ENCODE data around the gene PAOX. TPM values are rescaled to one million over a fixed set of nuclear protein-coding genes. Genes with fewer than 3 reads are reported as not detected.
"Not testable (repeated sequence)": the region's sequence is repeated elsewhere in the genome, so short reads cannot be mapped to it uniquely, and the experiment has no call there.

The PAOX gene
- total and polyA plus RNA-seq, 2 donors (not counting 1 experiment from before 2014, with no cell fraction given), result 21.1 to 24.9 TPM

DNA sequence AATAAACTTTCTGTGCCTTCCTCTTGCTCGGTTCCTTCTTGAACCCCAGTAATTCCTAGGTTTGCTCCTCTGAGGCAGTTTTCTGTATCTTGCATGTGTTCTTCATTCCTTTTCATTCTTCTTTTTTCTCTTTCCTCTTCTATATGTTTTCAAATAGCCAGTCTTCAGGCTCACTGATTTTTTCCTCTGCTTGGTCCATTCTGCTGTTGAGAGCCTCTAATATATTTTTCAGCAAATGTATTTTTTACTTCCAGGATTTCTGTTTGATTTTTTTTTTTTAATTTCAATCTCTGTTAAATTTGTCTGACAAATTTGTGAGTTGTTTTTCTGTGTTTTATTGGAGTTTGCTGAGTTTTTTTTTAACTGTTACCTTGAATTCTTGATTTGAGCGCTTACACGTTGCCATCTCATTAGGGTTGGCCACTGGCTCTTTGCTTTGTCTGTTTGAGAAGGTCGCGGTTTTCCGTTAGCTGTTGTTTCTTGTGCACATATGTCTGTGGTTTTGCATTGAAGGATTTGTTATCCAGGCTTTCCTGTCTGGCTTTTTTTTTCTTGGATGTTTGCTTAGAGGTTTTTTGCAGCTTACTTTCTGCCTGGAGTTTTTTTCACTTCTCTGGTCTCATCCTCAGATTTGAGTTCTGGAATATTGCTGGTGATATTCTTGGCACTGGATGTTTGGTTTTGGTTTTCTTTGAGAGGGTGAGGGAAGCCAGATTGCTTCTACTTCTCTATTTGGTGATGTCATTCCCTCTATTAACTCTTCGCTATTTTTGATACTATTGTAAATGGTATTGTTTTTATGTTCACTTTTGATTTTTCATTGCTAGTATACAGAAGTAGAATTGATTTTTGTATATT lies 32.7 kb downstream of the PAOX start:
- POLR2A ChIA-PET, result no interaction called here
- peaks cover 12 to 23% (median 21%) of the 10 kb centered on the region in 3 donors for H3K9me3 ChIP-seq (ENCODE audit: control extremely low read depth in 1 of 3, control insufficient read depth in 2 of 3, insufficient read depth in 1 of 3, low read length in 2 of 3)
- Mint-ChIP-seq H3K4me3 (no peak overlapping the region), H3K9me3 (ENCODE audit: insufficient read depth) (peaks cover 6% of the 10 kb centered on the region), H3K27me3 (no peaks in the 10 kb centered on the region), H3K27ac (no peak overlapping the region), H3K4me1 (peaks cover 20% of the 10 kb centered on the region)
- CTCF ChIA-PET, result no interaction called here
- peaks cover 74% of the 10 kb centered on the region for H3K79me2 ChIP-seq (ENCODE audit: control insufficient read depth, insufficient read depth, low read length)
- no peak overlapping the region for H3K4me3 ChIP-seq (ENCODE audit: control extremely low read depth in 1 of 5, extremely low read depth in 1 of 5, insufficient read depth in 1 of 5, low read depth in 2 of 5, low read length in 4 of 5)
- 98% methylated on average over 5 of the region's 7 CpGs for WGBS (ENCODE audit: insufficient coverage)
- no peak overlapping the region for H2AFZ ChIP-seq (ENCODE audit: insufficient read depth, low read depth, low read length, poor library complexity, severe bottlenecking)
- no peaks in the 10 kb centered on the region for H3K27me3 ChIP-seq (replicated peaks in 1 of 4; ENCODE audit: control extremely low read depth in 1 of 4, control insufficient read depth in 3 of 4, insufficient read depth in 4 of 4, low read length in 3 of 4)
- ATAC-seq (ENCODE audit: low read depth) (no peak), DNase-seq (no peak)
- H4K20me1 ChIP-seq (ENCODE audit: control insufficient read depth, insufficient read depth, low read length, poor library complexity, severe bottlenecking), result peaks cover 41% of the 10 kb centered on the region
- no peak for TF ChIP-seq EZH2 (IDR thresholded peaks at IDR 0.05; ENCODE audit: borderline replicate concordance, insufficient read depth, low read depth, low read length, poor library complexity, severe bottlenecking)
- TF ChIP-seq, protein P1, sequence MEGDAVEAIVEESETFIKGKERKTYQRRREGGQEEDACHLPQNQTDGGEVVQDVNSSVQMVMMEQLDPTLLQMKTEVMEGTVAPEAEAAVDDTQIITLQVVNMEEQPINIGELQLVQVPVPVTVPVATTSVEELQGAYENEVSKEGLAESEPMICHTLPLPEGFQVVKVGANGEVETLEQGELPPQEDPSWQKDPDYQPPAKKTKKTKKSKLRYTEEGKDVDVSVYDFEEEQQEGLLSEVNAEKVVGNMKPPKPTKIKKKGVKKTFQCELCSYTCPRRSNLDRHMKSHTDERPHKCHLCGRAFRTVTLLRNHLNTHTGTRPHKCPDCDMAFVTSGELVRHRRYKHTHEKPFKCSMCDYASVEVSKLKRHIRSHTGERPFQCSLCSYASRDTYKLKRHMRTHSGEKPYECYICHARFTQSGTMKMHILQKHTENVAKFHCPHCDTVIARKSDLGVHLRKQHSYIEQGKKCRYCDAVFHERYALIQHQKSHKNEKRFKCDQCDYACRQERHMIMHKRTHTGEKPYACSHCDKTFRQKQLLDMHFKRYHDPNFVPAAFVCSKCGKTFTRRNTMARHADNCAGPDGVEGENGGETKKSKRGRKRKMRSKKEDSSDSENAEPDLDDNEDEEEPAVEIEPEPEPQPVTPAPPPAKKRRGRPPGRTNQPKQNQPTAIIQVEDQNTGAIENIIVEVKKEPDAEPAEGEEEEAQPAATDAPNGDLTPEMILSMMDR (IDR thresholded peaks at IDR 0.05), result no peak
- H3K4me2 ChIP-seq (replicated peaks; ENCODE audit: low read depth, low read length, poor library complexity, severe bottlenecking), result no peak overlapping the region
- H3K4me1 ChIP-seq (ENCODE audit: control insufficient read depth in 2 of 2, insufficient read depth in 2 of 2, low read length in 2 of 2), result no peaks in the 10 kb centered on the region
- H3K9ac ChIP-seq (ENCODE audit: low read length), result no peak overlapping the region
- H3K36me3 ChIP-seq (replicated peaks in 1 of 2; ENCODE audit: control extremely low read depth in 1 of 2, control insufficient read depth in 1 of 2, extremely low read depth in 1 of 2, insufficient read depth in 2 of 2, low read length in 1 of 2), result peaks cover 23 to 60% of the 10 kb centered on the region in 2 experiments
- H3K27ac ChIP-seq (ENCODE audit: low read length in 2 of 2), result no peak overlapping the region
- intact Hi-C loops (cut with micrococcal nuclease), result no loop called here

DNA sequence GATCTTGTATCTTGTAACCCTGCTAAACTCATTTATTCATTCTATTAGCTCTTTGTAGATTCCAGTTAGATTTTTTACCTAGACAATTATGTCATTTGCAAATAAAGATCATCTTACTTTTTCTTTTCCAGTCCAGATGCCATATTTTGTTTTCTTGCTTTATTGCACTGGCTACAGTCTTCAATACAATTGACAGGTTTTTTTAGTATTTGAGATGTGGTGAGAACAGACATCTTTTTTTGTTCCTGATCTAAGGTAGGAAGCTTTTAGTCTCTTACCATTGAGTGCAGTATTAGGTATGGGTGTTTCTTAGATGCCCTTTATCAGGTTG lies 33.3 kb downstream of the PAOX start:
- Histone ChIP-seq H3K4me3 (ENCODE audit: control extremely low read depth in 1 of 5, extremely low read depth in 1 of 5, insufficient read depth in 1 of 5, low read depth in 2 of 5, low read length in 4 of 5) (no peak overlapping the region), H3K4me1 (ENCODE audit: control insufficient read depth in 2 of 2, insufficient read depth in 2 of 2, low read length in 2 of 2) (no peaks in the 10 kb centered on the region), H3K36me3 (replicated peaks in 1 of 2; ENCODE audit: control extremely low read depth in 1 of 2, control insufficient read depth in 1 of 2, extremely low read depth in 1 of 2, insufficient read depth in 2 of 2, low read length in 1 of 2) (peaks cover 21 to 60% of the 10 kb centered on the region in 2 experiments), H2AFZ (ENCODE audit: insufficient read depth, low read depth, low read length, poor library complexity, severe bottlenecking) (no peak overlapping the region), H3K4me2 (replicated peaks; ENCODE audit: low read depth, low read length, poor library complexity, severe bottlenecking) (no peak overlapping the region), H3K9ac (ENCODE audit: low read length) (no peak overlapping the region), H3K27me3 (replicated peaks in 1 of 4; ENCODE audit: control extremely low read depth in 1 of 4, control insufficient read depth in 3 of 4, insufficient read depth in 4 of 4, low read length in 3 of 4) (no peaks in the 10 kb centered on the region), H3K79me2 (ENCODE audit: control insufficient read depth, insufficient read depth, low read length) (peaks cover 74% of the 10 kb centered on the region), H3K9me3 (ENCODE audit: control extremely low read depth in 1 of 3, control insufficient read depth in 2 of 3, insufficient read depth in 1 of 3, low read length in 2 of 3) (peaks cover 12 to 23% (median 21%) of the 10 kb centered on the region in 3 donors), H4K20me1 (ENCODE audit: control insufficient read depth, insufficient read depth, low read length, poor library complexity, severe bottlenecking) (peaks cover 41% of the 10 kb centered on the region), H3K27ac (ENCODE audit: low read length in 2 of 2) (no peak overlapping the region)
- CTCF ChIA-PET, result interaction anchor here (1.3 kb wide), 1 partner anchor 25 kb away, joined by 3 read pairs; no protein-coding TSS in a partner anchor
- DNase-seq (no peak), ATAC-seq (ENCODE audit: low read depth) (no peak)
- H3K9me3 Mint-ChIP-seq (ENCODE audit: insufficient read depth), result peaks cover 6% of the 10 kb centered on the region
- H3K27me3 Mint-ChIP-seq, result no peaks in the 10 kb centered on the region
- no peak overlapping the region for H3K27ac Mint-ChIP-seq
- intact Hi-C loops (cut with micrococcal nuclease), result no loop called here
- H3K4me1 Mint-ChIP-seq, result peaks cover 14% of the 10 kb centered on the region
- no peak overlapping the region for H3K4me3 Mint-ChIP-seq
- TF ChIP-seq, protein P1 (IDR thresholded peaks at IDR 0.05), result no peak
- no peak for TF ChIP-seq EZH2 (IDR thresholded peaks at IDR 0.05; ENCODE audit: borderline replicate concordance, insufficient read depth, low read depth, low read length, poor library complexity, severe bottlenecking)
- POLR2A ChIA-PET, result no interaction called here

DNA sequence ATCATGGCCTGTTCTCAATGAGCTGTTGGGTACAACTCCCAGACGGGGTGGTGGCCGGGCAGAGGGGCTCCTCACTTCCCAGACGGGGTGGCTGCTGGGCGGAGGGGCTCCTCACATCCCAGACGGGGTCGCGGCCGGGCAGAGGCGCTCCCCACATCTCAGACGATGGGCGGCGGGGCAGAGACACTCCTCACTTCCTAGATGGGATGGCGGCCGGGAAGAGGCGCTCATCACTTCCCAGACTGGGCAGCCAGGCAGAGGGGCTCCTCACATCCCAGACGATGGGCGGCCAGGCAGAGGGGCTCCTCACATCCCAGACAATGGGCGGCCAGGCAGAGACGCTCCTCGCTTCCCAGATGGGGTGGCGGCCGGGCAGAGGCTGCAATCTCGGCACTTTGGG lies 35.3 kb downstream of the PAOX start:
- H3K36me3 ChIP-seq (replicated peaks in 1 of 2; ENCODE audit: control extremely low read depth in 1 of 2, control insufficient read depth in 1 of 2, extremely low read depth in 1 of 2, insufficient read depth in 2 of 2, low read length in 1 of 2), result peaks cover 14 to 49% of the 10 kb centered on the region in 2 experiments
- CTCF ChIA-PET, POLR2A ChIA-PET: not testable (repeated sequence)

More for the DNA sequence above, 35.3 kb downstream of the PAOX start:
- H3K4me2 ChIP-seq (replicated peaks; ENCODE audit: low read depth, low read length, poor library complexity, severe bottlenecking); H3K4me3 ChIP-seq (ENCODE audit: control extremely low read depth in 1 of 5, extremely low read depth in 1 of 5, insufficient read depth in 1 of 5, low read depth in 2 of 5, low read length in 4 of 5); H3K4me3 Mint-ChIP-seq; intact Hi-C loops (cut with micrococcal nuclease); H2AFZ ChIP-seq (ENCODE audit: insufficient read depth, low read depth, low read length, poor library complexity, severe bottlenecking); H3K4me1 Mint-ChIP-seq; ATAC-seq (ENCODE audit: low read depth); H3K27me3 Mint-ChIP-seq; H3K27me3 ChIP-seq (replicated peaks in 1 of 4; ENCODE audit: control extremely low read depth in 1 of 4, control insufficient read depth in 3 of 4, insufficient read depth in 4 of 4, low read length in 3 of 4); DNase-seq; H3K27ac ChIP-seq (ENCODE audit: low read length in 2 of 2); H3K9ac ChIP-seq (ENCODE audit: low read length); H3K27ac Mint-ChIP-seq; H3K4me1 ChIP-seq (ENCODE audit: control insufficient read depth in 2 of 2, insufficient read depth in 2 of 2, low read length in 2 of 2); H3K9me3 Mint-ChIP-seq (ENCODE audit: insufficient read depth): not testable (repeated sequence)
- Histone ChIP-seq H3K9me3 (ENCODE audit: control extremely low read depth in 1 of 3, control insufficient read depth in 2 of 3, insufficient read depth in 1 of 3, low read length in 2 of 3) (peaks cover 10 to 23% (median 21%) of the 10 kb centered on the region in 3 donors), H3K79me2 (ENCODE audit: control insufficient read depth, insufficient read depth, low read length) (peaks cover 64% of the 10 kb centered on the region), H4K20me1 (ENCODE audit: control insufficient read depth, insufficient read depth, low read length, poor library complexity, severe bottlenecking) (peaks cover 32% of the 10 kb centered on the region)
- 97% methylated on average over 9 of the region's 23 CpGs for WGBS (ENCODE audit: insufficient coverage)
